Vagina (tissue), 2 donors: Measurements from ENCODE around the gene AXIN1. TPM values are rescaled to one million over a fixed set of nuclear protein-coding genes. Genes with fewer than 3 reads are reported as not detected.
"Not testable (repeated sequence)": the region's sequence is repeated elsewhere in the genome, so short reads cannot be mapped to it uniquely, and the experiment has no call there.

Experiments used
- DNase-seq, 2 donors: peaks; one replicate each; pipeline ENCODE4 v3.0.0-alpha.2; 2017; ENCODE audit errors: extremely low spot score in 2 of 2
- H3K27ac ChIP-seq: fragments of 200-600 bp; sonication (generic); one replicate; pipeline ENCODE4 v1.5.1; 2019
- H3K27me3 ChIP-seq: fragments of 200-600 bp; sonication (generic); one replicate; pipeline ENCODE4 v1.5.1; 2019
- H3K36me3 ChIP-seq, 2 donors: fragments of 200-600 bp; sonication (generic); one replicate each; pipeline ENCODE4 v1.5.1; 2017 to 2019
- H3K4me1 ChIP-seq: fragments of 200-600 bp; sonication (generic); one replicate; pipeline ENCODE4 v1.5.1; 2019
- H3K4me3 ChIP-seq, 2 donors: fragments of 200-600 bp; sonication (generic); 1 replicate in 1 of 2; 2 replicates in 1 of 2; pipeline ENCODE4 v1.5.1; 2016 to 2019
- H3K9me3 ChIP-seq: fragments of 200-600 bp; sonication (generic); one replicate; pipeline ENCODE4 v1.5.1; 2019
- POLR2A ChIP-seq, 2 donors: fragments of 450-650 bp; IDR thresholded peaks; one replicate each; pipeline ENCODE4 v1.6.1; 2017; ENCODE audit warnings: antibody characterized with exemption in 2 of 2, mild to moderate bottlenecking in 2 of 2, moderate library complexity in 2 of 2
- POLR2AphosphoS5 ChIP-seq, 2 donors: sonication (generic); formaldehyde crosslinking; IDR thresholded peaks; one replicate each; pipeline ENCODE4 v1.9.0; 2017; ENCODE audit warnings: antibody characterized with exemption in 2 of 2, mild to moderate bottlenecking in 2 of 2, low read depth in 1 of 2; ENCODE audit not compliant: insufficient read depth in 1 of 2
- intact Hi-C: fragments of 100-400 bp; cut with DNase I; formaldehyde crosslinking; loops from one replicate; pipeline ENCODE4 v1.15.1; 2023
- total RNA-seq: library from RNA; depleted of rRNA; stranded (reverse); fragments of >200 nt; gene quantifications from one replicate; pipeline ENCODE4 v1.2.3, GENCODE V29; 2016
- TF ChIP-seq, protein P1 (sequence below), 3 experiments: fragments of 450-650 bp in 2 of 3; fragments of 200-600 bp in 1 of 3; sonication (generic) in 1 of 3; IDR thresholded peaks; one replicate each; pipeline ENCODE4 v1.5.1; 2017 to 2019; ENCODE audit warnings: antibody characterized with exemption in 3 of 3, mild to moderate bottlenecking in 2 of 3, moderate library complexity in 2 of 3

The AXIN1 gene
- total RNA-seq, 1 donor from 2014 or later = 16.9 TPM

DNA sequence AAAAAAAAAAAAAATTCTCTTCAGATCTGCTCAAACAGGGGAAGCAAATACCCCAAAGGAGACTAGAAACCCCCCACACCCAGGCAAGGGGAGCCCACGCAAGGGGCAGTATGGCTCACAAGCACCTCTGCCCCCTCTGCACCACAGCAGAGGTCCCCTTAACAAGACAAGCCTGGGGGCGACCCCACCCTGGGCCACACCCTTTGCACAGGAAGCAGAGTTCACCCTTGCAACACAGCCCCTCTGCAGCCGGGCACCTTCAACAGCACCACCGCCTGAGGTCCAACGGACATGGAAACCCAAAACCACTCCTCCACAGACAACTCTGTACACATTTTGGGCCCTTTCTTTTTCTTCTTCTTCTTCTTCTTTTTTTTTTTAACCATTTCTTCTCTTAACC, 12.8 kb downstream of the AXIN1 start:
- Histone ChIP-seq H3K4me1 (peaks cover 22% of the 10 kb centered on the region), H3K9me3 (no peaks in the 10 kb centered on the region), H3K27me3 (no peaks in the 10 kb centered on the region), H3K36me3 (peaks cover 0 to 11% of the 10 kb centered on the region in 2 donors), H3K27ac (no peak overlapping the region), H3K4me3 (no peak overlapping the region)
- TF ChIP-seq POLR2AphosphoS5 (IDR thresholded peaks at IDR 0.05; ENCODE audit: insufficient read depth in 1 of 2, low read depth in 1 of 2) (no peak), POLR2A (IDR thresholded peaks at IDR 0.05) (no peak)
- TF ChIP-seq, protein P1, sequence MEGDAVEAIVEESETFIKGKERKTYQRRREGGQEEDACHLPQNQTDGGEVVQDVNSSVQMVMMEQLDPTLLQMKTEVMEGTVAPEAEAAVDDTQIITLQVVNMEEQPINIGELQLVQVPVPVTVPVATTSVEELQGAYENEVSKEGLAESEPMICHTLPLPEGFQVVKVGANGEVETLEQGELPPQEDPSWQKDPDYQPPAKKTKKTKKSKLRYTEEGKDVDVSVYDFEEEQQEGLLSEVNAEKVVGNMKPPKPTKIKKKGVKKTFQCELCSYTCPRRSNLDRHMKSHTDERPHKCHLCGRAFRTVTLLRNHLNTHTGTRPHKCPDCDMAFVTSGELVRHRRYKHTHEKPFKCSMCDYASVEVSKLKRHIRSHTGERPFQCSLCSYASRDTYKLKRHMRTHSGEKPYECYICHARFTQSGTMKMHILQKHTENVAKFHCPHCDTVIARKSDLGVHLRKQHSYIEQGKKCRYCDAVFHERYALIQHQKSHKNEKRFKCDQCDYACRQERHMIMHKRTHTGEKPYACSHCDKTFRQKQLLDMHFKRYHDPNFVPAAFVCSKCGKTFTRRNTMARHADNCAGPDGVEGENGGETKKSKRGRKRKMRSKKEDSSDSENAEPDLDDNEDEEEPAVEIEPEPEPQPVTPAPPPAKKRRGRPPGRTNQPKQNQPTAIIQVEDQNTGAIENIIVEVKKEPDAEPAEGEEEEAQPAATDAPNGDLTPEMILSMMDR (IDR thresholded peaks at IDR 0.05) = no peak
- intact Hi-C loops = no loop called here
- no peak for DNase-seq

DNA sequence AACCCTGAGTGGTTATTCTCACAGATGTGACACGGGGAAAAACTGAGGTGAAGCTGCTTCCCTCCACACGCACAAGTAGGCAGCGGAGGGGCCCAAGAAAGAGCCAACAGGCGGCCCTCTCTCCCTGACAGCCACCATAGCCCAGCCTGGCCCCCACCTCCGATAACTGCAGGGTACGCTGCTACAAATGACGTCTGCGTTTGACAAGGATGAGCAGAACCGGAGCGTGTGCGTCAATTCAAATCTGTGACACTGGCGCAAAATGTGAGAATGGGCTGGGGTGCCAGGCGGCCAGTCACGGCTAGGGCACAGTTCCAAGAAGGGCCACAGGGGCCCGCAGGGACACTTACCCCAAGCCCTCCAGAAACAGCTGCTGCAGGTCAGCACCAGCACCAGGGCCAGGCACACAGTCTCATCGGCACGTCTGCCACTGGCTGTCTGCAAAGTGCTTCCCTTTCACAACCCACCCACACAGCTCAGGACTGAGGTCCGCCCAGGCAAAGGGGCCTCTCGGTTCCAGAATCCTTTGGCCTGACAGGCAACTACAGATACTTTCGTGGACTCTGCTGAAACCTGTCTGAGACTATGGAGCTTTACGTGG, 14.4 kb downstream of the AXIN1 start:
- intact Hi-C loops = no loop called here
- Histone ChIP-seq H3K9me3 (no peaks in the 10 kb centered on the region), H3K27ac (no peak overlapping the region), H3K4me3 (no peak overlapping the region), H3K4me1 (peaks cover 27% of the 10 kb centered on the region), H3K36me3 (no peaks in the 10 kb centered on the region), H3K27me3 (no peaks in the 10 kb centered on the region)
- TF ChIP-seq POLR2AphosphoS5 (IDR thresholded peaks at IDR 0.05; ENCODE audit: insufficient read depth in 1 of 2, low read depth in 1 of 2) (no peak), POLR2A (IDR thresholded peaks at IDR 0.05) (no peak)
- TF ChIP-seq, protein P1 (IDR thresholded peaks at IDR 0.05) = no peak
- no peak for DNase-seq

DNA sequence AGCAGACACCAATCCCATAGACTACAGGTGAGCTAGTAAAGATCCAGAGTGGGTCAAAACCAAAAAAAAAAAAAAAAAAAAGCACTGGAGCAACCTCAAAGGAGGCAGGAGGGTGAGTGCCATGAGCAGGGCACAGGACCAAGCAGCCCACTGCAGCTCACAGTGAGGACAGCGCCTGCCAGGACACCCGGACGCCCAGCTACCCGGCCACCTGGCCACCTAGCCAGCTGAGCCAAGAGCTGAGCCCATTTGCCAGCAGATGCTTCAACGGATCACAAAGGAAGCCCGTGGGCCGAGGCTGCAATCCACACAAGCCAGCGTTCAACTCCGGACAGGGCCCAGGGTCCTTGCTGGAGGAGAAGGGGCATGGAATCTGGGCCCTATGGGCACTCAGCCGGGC, 15.1 kb downstream of the AXIN1 start:
- intact Hi-C loops = no loop called here

DNA sequence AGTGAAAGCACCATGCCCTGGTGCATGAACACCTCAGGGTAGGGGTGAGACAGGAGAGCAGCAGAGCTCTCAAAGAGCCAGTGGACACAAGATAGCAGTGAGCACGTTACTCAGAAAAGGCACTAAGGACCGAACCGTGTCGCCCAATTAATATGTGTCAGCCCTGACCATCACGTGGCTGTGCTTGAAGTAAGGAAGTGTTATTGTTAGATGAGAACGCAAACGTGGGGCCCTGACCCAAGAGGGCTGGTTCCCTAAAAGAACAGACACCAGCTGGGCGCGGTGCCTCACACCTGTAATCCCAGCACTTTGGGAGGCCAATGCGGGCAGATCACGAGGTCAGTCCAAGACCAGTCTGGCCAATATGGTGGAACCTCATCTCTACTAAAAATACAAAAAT, 16.3 kb downstream of the AXIN1 start:
- peaks cover 34% of the 10 kb centered on the region for H3K4me1 ChIP-seq
- no peak overlapping the region for H3K27ac ChIP-seq
- no peak overlapping the region for H3K4me3 ChIP-seq
- no peak for TF ChIP-seq POLR2A (IDR thresholded peaks at IDR 0.05)
- TF ChIP-seq, protein P1 (IDR thresholded peaks at IDR 0.05) = no peak
- TF ChIP-seq POLR2AphosphoS5 (IDR thresholded peaks at IDR 0.05; ENCODE audit: insufficient read depth in 1 of 2, low read depth in 1 of 2) = no peak
- H3K27me3 ChIP-seq = no peaks in the 10 kb centered on the region
- no peak for DNase-seq
- no peaks in the 10 kb centered on the region for H3K9me3 ChIP-seq
- H3K36me3 ChIP-seq = no peaks in the 10 kb centered on the region
- intact Hi-C loops = no loop called here

More for the DNA sequence above, 15.1 kb downstream of the AXIN1 start:
- DNase-seq = no peak
- H3K27ac ChIP-seq = no peak overlapping the region
- no peaks in the 10 kb centered on the region for H3K27me3 ChIP-seq
- peaks cover 27% of the 10 kb centered on the region for H3K4me1 ChIP-seq
- H3K36me3 ChIP-seq = no peaks in the 10 kb centered on the region
- H3K9me3 ChIP-seq = no peaks in the 10 kb centered on the region
- no peak for TF ChIP-seq POLR2AphosphoS5 (IDR thresholded peaks at IDR 0.05; ENCODE audit: insufficient read depth in 1 of 2, low read depth in 1 of 2)
- TF ChIP-seq POLR2A (IDR thresholded peaks at IDR 0.05) = no peak
- TF ChIP-seq, protein P1 (IDR thresholded peaks at IDR 0.05) = no peak
- no peak overlapping the region for H3K4me3 ChIP-seq

DNA sequence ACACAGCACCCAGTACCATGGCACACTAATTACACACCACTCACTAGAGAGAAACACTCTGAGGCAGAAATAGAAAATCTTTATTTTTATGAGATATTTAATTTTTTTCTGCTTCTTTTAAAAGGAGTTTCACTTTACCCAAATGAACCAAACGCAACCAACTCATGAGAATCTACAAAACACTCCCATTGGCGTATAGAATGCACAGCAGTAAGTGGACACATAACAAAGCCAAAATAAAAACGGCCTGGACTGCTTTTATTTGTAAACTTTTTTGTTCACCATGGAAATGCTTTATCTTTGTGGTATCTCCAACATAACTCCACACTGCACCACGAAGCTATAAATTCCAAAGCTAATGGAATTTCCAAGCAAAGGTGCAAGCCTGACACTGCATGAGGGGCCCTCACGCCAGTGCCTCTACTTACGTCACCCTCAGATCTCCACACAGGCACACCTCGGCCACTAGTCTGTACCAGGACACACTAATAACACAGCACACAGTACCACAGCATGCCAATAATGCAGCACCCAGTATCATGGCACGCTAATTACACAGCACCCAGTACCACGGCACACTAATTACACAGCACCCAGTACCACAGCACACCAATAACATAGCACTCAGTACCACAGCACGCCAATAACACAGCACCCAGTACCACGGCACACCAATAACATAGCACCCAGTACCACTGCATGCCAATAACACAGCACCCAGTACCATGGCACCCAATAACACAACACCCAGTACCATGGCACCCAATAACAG, 17.5 kb downstream of the AXIN1 start:
- intact Hi-C loops, H3K4me3 ChIP-seq, H3K36me3 ChIP-seq, DNase-seq, H3K27me3 ChIP-seq, H3K9me3 ChIP-seq, H3K27ac ChIP-seq: not testable (repeated sequence)
- peaks cover 42% of the 10 kb centered on the region for H3K4me1 ChIP-seq

DNA sequence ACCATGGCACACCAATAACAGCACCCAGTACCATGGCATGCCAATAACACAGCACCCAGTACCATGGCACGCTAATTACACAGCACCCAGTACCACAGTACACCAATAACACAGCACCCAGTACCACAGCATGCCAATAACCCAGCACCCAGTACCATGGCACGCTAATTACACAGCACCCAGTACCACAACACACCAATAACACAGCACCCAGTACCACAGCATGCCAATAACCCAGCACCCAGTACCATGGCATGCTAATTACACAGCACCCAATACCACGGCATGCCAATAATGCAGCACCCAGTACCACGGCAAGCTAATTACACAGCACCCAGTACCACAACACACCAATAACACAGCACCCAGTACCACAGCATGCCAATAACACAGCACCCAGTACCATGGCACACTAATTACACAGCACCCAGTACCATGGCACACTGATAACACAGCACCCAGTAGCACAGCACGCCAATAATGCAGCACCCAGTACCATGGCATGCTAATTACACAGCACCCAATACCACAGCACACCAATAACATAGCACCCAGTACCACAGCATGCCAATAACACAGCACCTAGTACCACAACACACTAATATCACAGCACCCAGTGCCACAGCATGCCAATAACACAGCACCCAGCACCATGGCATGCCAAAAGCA, 18.2 kb downstream of the AXIN1 start:
- H3K27ac ChIP-seq, H3K27me3 ChIP-seq, DNase-seq, H3K4me3 ChIP-seq, intact Hi-C loops, H3K9me3 ChIP-seq, H3K36me3 ChIP-seq: not testable (repeated sequence)
- peaks cover 35% of the 10 kb centered on the region for H3K4me1 ChIP-seq
